ENCODE measurements around the gene CLASP2.

Gene CLASP2

GRCh38 chr3:33537133-33537532 lies 180.9 kb downstream of the CLASP2 start:
- H2AK5ac ChIP-seq (ENCODE audit: low read length): no peak overlapping the region
- no peak overlapping the region for H4K12ac ChIP-seq (ENCODE audit: low read depth, low read length)
- H3K79me1 ChIP-seq (ENCODE audit: low read length): no peaks in the 10 kb centered on the region
- no peak overlapping the region for H3K18ac ChIP-seq (ENCODE audit: low read length)
- H3K4me2 ChIP-seq (ENCODE audit: low read length): no peak overlapping the region
- no peaks in the 10 kb centered on the region for H3K4me1 ChIP-seq (ENCODE audit: control insufficient read depth in 1 of 2, insufficient read depth in 2 of 2, low read length in 2 of 2)
- no peak overlapping the region for H3K14ac ChIP-seq (ENCODE audit: low read length)
- no peak overlapping the region for H3K9ac ChIP-seq (ENCODE audit: low read length)
- H3K4ac ChIP-seq (ENCODE audit: low read depth, low read length): no peak overlapping the region
- peaks cover 4 to 8% of the 10 kb centered on the region in 2 experiments for H3K36me3 ChIP-seq (ENCODE audit: control insufficient read depth in 1 of 2, insufficient read depth in 2 of 2, low read length in 2 of 2)
- H3K9me3 ChIP-seq (ENCODE audit: insufficient read depth, low read depth, low read length): no peaks in the 10 kb centered on the region
- no peak overlapping the region for H4K91ac ChIP-seq (ENCODE audit: low read depth, low read length)
- no peaks in the 10 kb centered on the region for H3K79me2 ChIP-seq (ENCODE audit: control insufficient read depth, insufficient read depth, low read length, poor library complexity)
- H3K27me3 ChIP-seq (ENCODE audit: insufficient read depth, low read length): no peaks in the 10 kb centered on the region
- H3K4me3 ChIP-seq (ENCODE audit: low read depth, low read length): no peak overlapping the region
- no peak overlapping the region for H3K23ac ChIP-seq (ENCODE audit: low read length)
- H3K27ac ChIP-seq (ENCODE audit: low read depth, low read length): no peak overlapping the region
- DNase-seq: no peak
- H2BK12ac ChIP-seq (ENCODE audit: low read length): no peak overlapping the region
- no peak overlapping the region for H2BK120ac ChIP-seq (ENCODE audit: insufficient read depth, low read length, poor library complexity)
- no peak overlapping the region for H4K8ac ChIP-seq (ENCODE audit: low read depth, low read length)
- no peak overlapping the region for H2AFZ ChIP-seq (ENCODE audit: insufficient read depth, low read length, poor library complexity)
- no peak overlapping the region for H2BK5ac ChIP-seq (ENCODE audit: low read depth, low read length, poor library complexity)

- no peaks in the 10 kb centered on the region for H3K79me2 ChIP-seq (ENCODE audit: control insufficient read depth, insufficient read depth, low read length, poor library complexity)
- no peak overlapping the region for H2AFZ ChIP-seq (ENCODE audit: insufficient read depth, low read length, poor library complexity)
- no peak overlapping the region for H3K9ac ChIP-seq (ENCODE audit: low read length)
- no peak overlapping the region for H2AK5ac ChIP-seq (ENCODE audit: low read length)
- H4K91ac ChIP-seq (ENCODE audit: low read depth, low read length): no peak overlapping the region
- no peaks in the 10 kb centered on the region for H3K4me1 ChIP-seq (ENCODE audit: control insufficient read depth in 1 of 2, insufficient read depth in 2 of 2, low read length in 2 of 2)
- DNase-seq: no peak
- no peaks in the 10 kb centered on the region for H3K79me1 ChIP-seq (ENCODE audit: low read length)
- no peak overlapping the region for H2BK120ac ChIP-seq (ENCODE audit: insufficient read depth, low read length, poor library complexity)
- WGBS (ENCODE audit: extremely low coverage, insufficient coverage, insufficient read length): no CpG with 5 or more reads among the region's 1 CpG
- no peak overlapping the region for H3K14ac ChIP-seq (ENCODE audit: low read length)
- H3K36me3 ChIP-seq (ENCODE audit: control insufficient read depth in 1 of 2, insufficient read depth in 2 of 2, low read length in 2 of 2): peaks cover 4 to 7% of the 10 kb centered on the region in 2 experiments
- no peak overlapping the region for H3K23ac ChIP-seq (ENCODE audit: low read length)
- H3K4me3 ChIP-seq (ENCODE audit: low read depth, low read length): no peak overlapping the region
- H3K27ac ChIP-seq (ENCODE audit: low read depth, low read length): no peak overlapping the region
- H4K12ac ChIP-seq (ENCODE audit: low read depth, low read length): no peak overlapping the region
- no peak overlapping the region for H3K4me2 ChIP-seq (ENCODE audit: low read length)
- H3K27me3 ChIP-seq (ENCODE audit: insufficient read depth, low read length): no peaks in the 10 kb centered on the region
- no peak overlapping the region for H2BK5ac ChIP-seq (ENCODE audit: low read depth, low read length, poor library complexity)
- no peak overlapping the region for H3K4ac ChIP-seq (ENCODE audit: low read depth, low read length)
- H2BK12ac ChIP-seq (ENCODE audit: low read length): no peak overlapping the region
- no peak overlapping the region for H4K8ac ChIP-seq (ENCODE audit: low read depth, low read length)
- no peaks in the 10 kb centered on the region for H3K9me3 ChIP-seq (ENCODE audit: insufficient read depth, low read depth, low read length)
- H3K18ac ChIP-seq (ENCODE audit: low read length): no peak overlapping the region
Measured at GRCh38 chr3:33526787-33527186, 191.3 kb downstream of the CLASP2 start.

- H3K4me3 ChIP-seq (ENCODE audit: low read depth, low read length): no peak overlapping the region
- H3K18ac ChIP-seq (ENCODE audit: low read length): no peak overlapping the region
- no peaks in the 10 kb centered on the region for H3K79me2 ChIP-seq (ENCODE audit: control insufficient read depth, insufficient read depth, low read length, poor library complexity)
- no peaks in the 10 kb centered on the region for H3K79me1 ChIP-seq (ENCODE audit: low read length)
- WGBS (ENCODE audit: extremely low coverage, insufficient coverage, insufficient read length): no CpG with 5 or more reads among the region's 2 CpGs
- no peak overlapping the region for H2AFZ ChIP-seq (ENCODE audit: insufficient read depth, low read length, poor library complexity)
- no peak for DNase-seq
- H3K27ac ChIP-seq (ENCODE audit: low read depth, low read length): no peak overlapping the region
- no peak overlapping the region for H2BK5ac ChIP-seq (ENCODE audit: low read depth, low read length, poor library complexity)
- H3K23ac ChIP-seq (ENCODE audit: low read length): no peak overlapping the region
- H4K8ac ChIP-seq (ENCODE audit: low read depth, low read length): no peak overlapping the region
- H2BK12ac ChIP-seq (ENCODE audit: low read length): no peak overlapping the region
- no peak overlapping the region for H3K4ac ChIP-seq (ENCODE audit: low read depth, low read length)
- no peak overlapping the region for H2AK5ac ChIP-seq (ENCODE audit: low read length)
- H4K91ac ChIP-seq (ENCODE audit: low read depth, low read length): no peak overlapping the region
- no peaks in the 10 kb centered on the region for H3K9me3 ChIP-seq (ENCODE audit: insufficient read depth, low read depth, low read length)
- H2BK120ac ChIP-seq (ENCODE audit: insufficient read depth, low read length, poor library complexity): no peak overlapping the region
- no peak overlapping the region for H3K4me2 ChIP-seq (ENCODE audit: low read length)
- no peak overlapping the region for H3K14ac ChIP-seq (ENCODE audit: low read length)
- no peaks in the 10 kb centered on the region for H3K27me3 ChIP-seq (ENCODE audit: insufficient read depth, low read length)
- H3K4me1 ChIP-seq (ENCODE audit: control insufficient read depth in 1 of 2, insufficient read depth in 2 of 2, low read length in 2 of 2): no peaks in the 10 kb centered on the region
- H3K9ac ChIP-seq (ENCODE audit: low read length): no peak overlapping the region
- no peak overlapping the region for H4K12ac ChIP-seq (ENCODE audit: low read depth, low read length)
- peaks cover 4 to 7% of the 10 kb centered on the region in 2 experiments for H3K36me3 ChIP-seq (ENCODE audit: control insufficient read depth in 1 of 2, insufficient read depth in 2 of 2, low read length in 2 of 2)
Measured at GRCh38 chr3:33525232-33525631, 192.8 kb downstream of the CLASP2 start.

GRCh38 chr3:33523093-33523667 lies 194.9 kb downstream of the CLASP2 start:
- Histone ChIP-seq H3K18ac (ENCODE audit: low read length) (no peak overlapping the region), H3K9me3 (ENCODE audit: insufficient read depth, low read depth, low read length) (no peaks in the 10 kb centered on the region), H4K91ac (ENCODE audit: low read depth, low read length) (no peak overlapping the region), H2BK12ac (ENCODE audit: low read length) (no peak overlapping the region), H3K4me1 (ENCODE audit: control insufficient read depth in 1 of 2, insufficient read depth in 2 of 2, low read length in 2 of 2) (no peaks in the 10 kb centered on the region), H3K4ac (ENCODE audit: low read depth, low read length) (no peak overlapping the region), H3K23ac (ENCODE audit: low read length) (no peak overlapping the region), H4K12ac (ENCODE audit: low read depth, low read length) (no peak overlapping the region), H3K4me2 (ENCODE audit: low read length) (no peak overlapping the region), H4K8ac (ENCODE audit: low read depth, low read length) (no peak overlapping the region), H3K27me3 (ENCODE audit: insufficient read depth, low read length) (no peaks in the 10 kb centered on the region), H3K79me2 (ENCODE audit: control insufficient read depth, insufficient read depth, low read length, poor library complexity) (no peaks in the 10 kb centered on the region), H3K14ac (ENCODE audit: low read length) (no peak overlapping the region), H3K36me3 (ENCODE audit: control insufficient read depth in 1 of 2, insufficient read depth in 2 of 2, low read length in 2 of 2) (peaks cover 4 to 7% of the 10 kb centered on the region in 2 experiments), H3K27ac (ENCODE audit: low read depth, low read length) (no peak overlapping the region), H3K79me1 (ENCODE audit: low read length) (no peaks in the 10 kb centered on the region), H2AFZ (ENCODE audit: insufficient read depth, low read length, poor library complexity) (no peak overlapping the region), H2BK120ac (ENCODE audit: insufficient read depth, low read length, poor library complexity) (no peak overlapping the region), H3K4me3 (ENCODE audit: low read depth, low read length) (no peak overlapping the region), H3K9ac (ENCODE audit: low read length) (no peak overlapping the region), H2AK5ac (ENCODE audit: low read length) (no peak overlapping the region), H2BK5ac (ENCODE audit: low read depth, low read length, poor library complexity) (no peak overlapping the region)
- no CpG with 5 or more reads among the region's 3 CpGs for WGBS (ENCODE audit: extremely low coverage, insufficient coverage, insufficient read length)
- no peak for DNase-seq

Data from trophoblast cell (in vitro differentiated cells and primary cell).